Fibroblast of the conjunctiva (primary cell): ENCODE results near the gene MAP7.
"Not testable (repeated sequence)": the region's sequence is repeated elsewhere in the genome, so short reads cannot be mapped to it uniquely, and the experiment has no call there.

Experiments
- DNase-seq: peaks from one replicate; pipeline ENCODE4 v3.0.0-alpha.2; 2010; ENCODE audit warnings: low read depth

Gene MAP7

GRCh38 chr6:136415351-136416007, 134.7 kb downstream of the MAP7 start:
- DNase-seq: no peak

GRCh38 chr6:136412410-136412809, 137.8 kb downstream of the MAP7 start:
- no peak for DNase-seq

GRCh38 chr6:136411453-136412354, 138.5 kb downstream of the MAP7 start:
- no peak for DNase-seq

GRCh38 chr6:136411025-136411325, 139.2 kb downstream of the MAP7 start:
- DNase-seq: no peak

GRCh38 chr6:136410201-136411024, 139.8 kb downstream of the MAP7 start:
- no peak for DNase-seq

GRCh38 chr6:136409597-136409996, 140.6 kb downstream of the MAP7 start:
- no peak for DNase-seq

- DNase-seq: no peak
These were observed 142.0 kb downstream of the MAP7 start for GRCh38 chr6:136408204-136408603.

GRCh38 chr6:136405420-136406029, 144.7 kb downstream of the MAP7 start:
- DNase-seq: no peak

GRCh38 chr6:136404627-136405419, 145.4 kb downstream of the MAP7 start:
- DNase-seq: no peak

GRCh38 chr6:136404007-136404406, 146.2 kb downstream of the MAP7 start:
- no peak for DNase-seq

GRCh38 chr6:136403110-136403980, 146.9 kb downstream of the MAP7 start:
- DNase-seq: peak; percentile 67

- DNase-seq: no peak
These were observed 148.5 kb downstream of the MAP7 start for GRCh38 chr6:136401749-136402148.

GRCh38 chr6:136401236-136401635, 149.0 kb downstream of the MAP7 start:
- DNase-seq: not testable (repeated sequence)

GRCh38 chr6:136398453-136398852, 151.8 kb downstream of the MAP7 start:
- no peak for DNase-seq

GRCh38 chr6:136396908-136397307, 153.3 kb downstream of the MAP7 start:
- DNase-seq: no peak

GRCh38 chr6:136390959-136391358, 159.3 kb downstream of the MAP7 start:
- DNase-seq: not testable (repeated sequence)

- no peak for DNase-seq
These were observed 162.9 kb downstream of the MAP7 start for GRCh38 chr6:136387316-136387715.

GRCh38 chr6:136383268-136383937, 166.8 kb downstream of the MAP7 start:
- DNase-seq: no peak

GRCh38 chr6:136382676-136383252, 167.5 kb downstream of the MAP7 start:
- no peak for DNase-seq
